ENCODE results near the gene AMDHD1. TPM values are rescaled to one million over a fixed set of nuclear protein-coding genes. Genes with fewer than 3 reads are reported as not detected.

Gene AMDHD1
- total RNA-seq, 4 donors from 2014 or later: 0.98 to 3.2 (median 1.3) TPM; not detected in 1

DNA sequence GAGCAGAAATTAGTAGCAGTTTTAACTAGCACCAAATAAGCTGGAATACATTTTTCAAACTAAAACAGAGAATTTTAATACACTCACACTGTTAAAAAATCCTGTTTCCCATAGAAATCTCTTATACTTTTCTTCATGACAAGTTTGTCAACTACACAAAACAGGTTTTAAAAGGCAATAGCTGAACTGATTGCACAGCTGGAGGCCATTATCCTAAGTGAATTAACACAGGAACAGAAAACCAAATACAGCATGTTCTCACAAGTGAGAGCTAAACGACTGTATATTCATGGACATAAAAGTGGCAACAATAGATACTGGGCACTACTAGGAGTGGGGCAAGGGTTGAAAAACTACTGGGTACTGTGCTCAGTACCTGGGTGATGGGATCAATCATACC lies 64.6 kb downstream of the AMDHD1 start:
- TF ChIP-seq, protein P1, sequence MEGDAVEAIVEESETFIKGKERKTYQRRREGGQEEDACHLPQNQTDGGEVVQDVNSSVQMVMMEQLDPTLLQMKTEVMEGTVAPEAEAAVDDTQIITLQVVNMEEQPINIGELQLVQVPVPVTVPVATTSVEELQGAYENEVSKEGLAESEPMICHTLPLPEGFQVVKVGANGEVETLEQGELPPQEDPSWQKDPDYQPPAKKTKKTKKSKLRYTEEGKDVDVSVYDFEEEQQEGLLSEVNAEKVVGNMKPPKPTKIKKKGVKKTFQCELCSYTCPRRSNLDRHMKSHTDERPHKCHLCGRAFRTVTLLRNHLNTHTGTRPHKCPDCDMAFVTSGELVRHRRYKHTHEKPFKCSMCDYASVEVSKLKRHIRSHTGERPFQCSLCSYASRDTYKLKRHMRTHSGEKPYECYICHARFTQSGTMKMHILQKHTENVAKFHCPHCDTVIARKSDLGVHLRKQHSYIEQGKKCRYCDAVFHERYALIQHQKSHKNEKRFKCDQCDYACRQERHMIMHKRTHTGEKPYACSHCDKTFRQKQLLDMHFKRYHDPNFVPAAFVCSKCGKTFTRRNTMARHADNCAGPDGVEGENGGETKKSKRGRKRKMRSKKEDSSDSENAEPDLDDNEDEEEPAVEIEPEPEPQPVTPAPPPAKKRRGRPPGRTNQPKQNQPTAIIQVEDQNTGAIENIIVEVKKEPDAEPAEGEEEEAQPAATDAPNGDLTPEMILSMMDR (IDR thresholded peaks at IDR 0.05; ENCODE audit: low read depth): no peak

DNA sequence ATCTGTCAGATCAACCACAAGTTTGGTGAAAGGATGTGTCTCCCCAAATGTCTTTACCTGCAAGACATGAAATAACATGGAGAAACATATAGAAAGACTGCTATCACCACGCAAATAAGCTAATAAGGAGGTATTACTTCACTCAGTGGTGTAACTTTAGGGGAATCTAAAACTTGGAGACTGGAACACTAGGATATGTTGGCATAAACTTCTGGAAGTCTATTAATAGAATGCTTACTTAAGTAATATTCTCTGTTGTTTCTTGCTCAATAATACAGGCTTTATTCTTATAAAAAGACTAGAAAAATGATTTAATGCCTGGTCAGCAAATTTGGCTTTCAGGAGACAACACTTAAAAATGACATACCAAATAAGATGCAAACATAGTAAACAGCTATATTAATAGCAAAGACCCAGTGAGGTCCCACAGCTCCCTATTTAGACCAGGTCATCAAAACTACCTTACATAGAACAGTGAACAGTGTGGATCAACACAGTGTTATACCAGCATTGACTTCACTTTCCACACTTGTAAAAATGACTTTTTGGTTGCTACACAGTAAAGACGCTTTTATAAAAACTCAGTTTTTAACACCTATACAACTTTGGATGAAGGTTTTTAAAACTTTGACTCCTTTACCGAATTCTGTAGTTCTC lies 71.9 kb downstream of the AMDHD1 start:
- TF ChIP-seq, protein P1 (IDR thresholded peaks at IDR 0.05; ENCODE audit: low read depth): no peak

DNA sequence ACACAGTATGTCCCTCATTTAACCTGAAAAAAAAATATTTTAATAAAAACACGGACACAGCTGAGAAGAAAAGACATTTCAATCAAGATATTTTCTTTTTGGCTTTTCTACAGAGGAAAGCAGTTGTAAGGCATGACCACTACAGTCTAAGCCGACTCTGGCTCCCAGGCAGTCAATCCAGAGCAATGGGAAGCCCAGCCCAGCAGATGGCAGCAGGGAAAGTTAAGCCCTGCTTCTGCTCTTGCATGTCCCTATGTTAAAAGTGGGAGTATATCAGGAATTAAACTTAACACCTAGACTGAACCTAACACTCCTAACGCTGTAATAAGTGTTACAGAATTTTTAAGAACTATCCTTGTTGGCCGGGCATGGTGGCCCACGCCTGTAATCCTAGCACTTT lies 72.5 kb downstream of the AMDHD1 start:
- TF ChIP-seq, protein P1 (IDR thresholded peaks at IDR 0.05; ENCODE audit: low read depth): no peak

Other genes with a start within 250 kb of the AMDHD1 start
- gene NTN4, start 152.6 kb upstream of the AMDHD1 start, total RNA-seq: 10 to 100 TPM; 23.2 to 33.9 (median 31.2) TPM
- 10 to 100 TPM in 1 of 4 donors, 1 to 10 TPM in 3; 3.8 to 13.9 (median 4.1) TPM for gene SNRPF, start 84.4 kb upstream of the AMDHD1 start, total RNA-seq
- not detected for gene CCDC38, start 717 bp upstream of the AMDHD1 start, total RNA-seq
- gene HAL, start 53.0 kb downstream of the AMDHD1 start, total RNA-seq: 1 to 10 TPM in 2 of 4 donors, under 1 TPM in 2; 0.65 to 5.5 (median 1.4) TPM
- 100 to 1,000 TPM in 1 of 4 donors, 10 to 100 TPM in 3; 43.3 to 156 (median 57.0) TPM for gene LTA4H, start 92.3 kb downstream of the AMDHD1 start, total RNA-seq

Measured in subcutaneous adipose tissue (tissue), 4 donors.